H1 (cell line): ENCODE results near the gene SMYD3. TPM values are rescaled to one million over a fixed set of nuclear protein-coding genes. Genes with fewer than 3 reads are reported as not detected.

Experiments used
- CTCF ChIA-PET: fragments of 300-600 bp; sonication (Branson Sonifier 250); formaldehyde crosslinking; loops from one replicate; lab custom pipeline; 2021; ENCODE audit not compliant: partially characterized antibody; lab: Charles Lee
- POLR2A ChIA-PET: fragments of 300-600 bp; sonication (Branson Sonifier 250); formaldehyde crosslinking; loops from one replicate; lab custom pipeline; 2021; ENCODE audit warnings: inconsistent platforms; ENCODE audit not compliant: partially characterized antibody; lab: Charles Lee
- DNase-seq, 2 experiments: peaks; one replicate each; pipeline versions ENCODE4 v3.0.0 to v3.0.0-alpha.2; 2010 to 2022; ENCODE audit warnings: low spot score in 2 of 2, low read depth in 1 of 2, mixed read lengths in 1 of 2
- FAIRE-seq: peaks from 2 replicates; lab custom pipeline; 2011; peaks lifted over from hg19 to GRCh38; lab: Jason Lieb, UNC
- H2AFZ ChIP-seq: 2 replicates; pipeline ENCODE4 v1.8.1; 2012; ENCODE audit warnings: low read length, inconsistent platforms
- H2AK5ac ChIP-seq: 2 replicates; pipeline ENCODE4 v1.6.1; 2013; ENCODE audit warnings: low read depth, low read length
- H2BK120ac ChIP-seq: replicated peaks from 2 replicates; pipeline ENCODE3; 2013; ENCODE audit warnings: low read depth, low read length, inconsistent platforms
- H2BK12ac ChIP-seq: 2 replicates; pipeline ENCODE4 v1.6.1; 2013; ENCODE audit warnings: low read depth, low read length
- H2BK15ac ChIP-seq: 2 replicates; pipeline ENCODE4 v1.6.1; 2013; ENCODE audit warnings: low read length
- H2BK20ac ChIP-seq: 2 replicates; pipeline ENCODE4 v1.6.1; 2013; ENCODE audit warnings: low read length
- H2BK5ac ChIP-seq: 2 replicates; pipeline ENCODE4 v1.6.1; 2013; ENCODE audit warnings: low read depth, low read length
- H3K14ac ChIP-seq: 2 replicates; pipeline ENCODE4 v1.6.1; 2013; ENCODE audit warnings: inconsistent platforms; ENCODE audit not compliant: insufficient read length
- H3K18ac ChIP-seq: 2 replicates; pipeline ENCODE4 v1.6.1; 2013; ENCODE audit warnings: low read length; ENCODE audit errors: extremely low read depth
- H3K23ac ChIP-seq: 2 replicates; pipeline ENCODE4 v1.6.1; 2013; ENCODE audit warnings: inconsistent platforms; ENCODE audit not compliant: insufficient read length
- H3K23me2 ChIP-seq: 2 replicates; pipeline ENCODE4 v1.6.1; 2013; ENCODE audit warnings: low read depth, low read length
- H3K27ac ChIP-seq: 2 replicates; pipeline ENCODE4 v1.6.1; 2011; ENCODE audit warnings: low read depth, low read length, inconsistent platforms
- H3K27me3 ChIP-seq, 4 experiments: replicated peaks in 1 of 4; 1 replicate in 1 of 4; 2 replicates in 3 of 4; pipeline versions ENCODE4 v1.6.1 to v1.8.1; 2011 to 2013; ENCODE audit warnings: low read length in 3 of 4, mild to moderate bottlenecking in 3 of 4, inconsistent platforms in 2 of 4, mixed read lengths in 2 of 4, moderate library complexity in 1 of 4; ENCODE audit not compliant: control insufficient read depth in 3 of 4, insufficient read depth in 3 of 4; ENCODE audit errors: extremely low read depth in 1 of 4
- H3K36me3 ChIP-seq, 4 experiments: 2 replicates each; pipeline versions ENCODE4 v1.6.1 to v1.8.1; 2011 to 2013; ENCODE audit warnings: mild to moderate bottlenecking in 4 of 4, low read length in 3 of 4, moderate library complexity in 2 of 4, control low read depth in 1 of 4, inconsistent platforms in 1 of 4; ENCODE audit not compliant: insufficient read depth in 4 of 4, control insufficient read depth in 2 of 4
- H3K4ac ChIP-seq: replicated peaks from 2 replicates; pipeline ENCODE3; 2013; ENCODE audit warnings: low read length, low read depth, mixed read lengths, inconsistent platforms; ENCODE audit not compliant: insufficient read length
- H3K4me1 ChIP-seq, 4 experiments: replicated peaks in 1 of 4; 1 replicate in 1 of 4; 2 replicates in 3 of 4; pipeline versions ENCODE4 v1.6.1 to v1.8.1; 2011 to 2013; ENCODE audit warnings: low read length in 3 of 4, inconsistent platforms in 2 of 4, mixed read lengths in 1 of 4; ENCODE audit not compliant: insufficient read depth in 4 of 4, control insufficient read depth in 3 of 4
- H3K4me2 ChIP-seq, 2 experiments: 2 replicates each; pipeline versions ENCODE4 v1.6.1 to v1.8.1; 2011 to 2013; ENCODE audit warnings: low read depth in 2 of 2, low read length in 2 of 2, control low read depth in 1 of 2, inconsistent platforms in 1 of 2, mild to moderate bottlenecking in 1 of 2; ENCODE audit not compliant: insufficient read depth in 1 of 2
- H3K4me3 ChIP-seq, 4 experiments: fragments of 200-600, 300-600 bp in 1 of 4; sonication (generic), shearing (Covaris generic), sonication (Bioruptor Twin) in 1 of 4; 2 replicates each; pipeline versions ENCODE4 v1.5.1 to v1.8.1; 2011 to 2016; ENCODE audit warnings: low read length in 4 of 4, low read depth in 3 of 4, control low read depth in 2 of 4, inconsistent platforms in 2 of 4, mild to moderate bottlenecking in 2 of 4, mixed read lengths in 1 of 4, moderate library complexity in 1 of 4; ENCODE audit not compliant: insufficient read depth in 2 of 4; ENCODE audit errors: extremely low read depth in 1 of 4
- H3K56ac ChIP-seq: replicated peaks from 2 replicates; pipeline ENCODE3; 2013; ENCODE audit warnings: low read depth, mild to moderate bottlenecking, mixed read lengths, low read length, inconsistent platforms; ENCODE audit not compliant: insufficient read length
- H3K79me1 ChIP-seq: 2 replicates; pipeline ENCODE4 v1.6.1; 2013; ENCODE audit warnings: low read depth, low read length, control low read depth
- H3K79me2 ChIP-seq, 2 experiments: 2 replicates each; pipeline versions ENCODE4 v1.6.1 to v1.8.1; 2012 to 2013; ENCODE audit warnings: low read length in 2 of 2, mild to moderate bottlenecking in 2 of 2, inconsistent platforms in 1 of 2; ENCODE audit not compliant: insufficient read depth in 2 of 2, control insufficient read depth in 1 of 2
- H3K9ac ChIP-seq, 4 experiments: replicated peaks in 1 of 4; 1 replicate in 1 of 4; 2 replicates in 3 of 4; pipeline versions ENCODE4 v1.6.1 to v1.8.1; 2011 to 2013; ENCODE audit warnings: low read depth in 3 of 4, low read length in 3 of 4, control low read depth in 2 of 4, mild to moderate bottlenecking in 2 of 4, moderate library complexity in 2 of 4, inconsistent platforms in 1 of 4; ENCODE audit errors: extremely low read depth in 1 of 4
- H3K9me3 ChIP-seq, 2 experiments: 2 replicates each; pipeline versions ENCODE4 v1.6.1 to v1.8.1; 2012 to 2013; ENCODE audit warnings: mild to moderate bottlenecking in 2 of 2, moderate library complexity in 2 of 2, control low read depth in 1 of 2, inconsistent platforms in 1 of 2, low read depth in 1 of 2, low read length in 1 of 2, mixed read lengths in 1 of 2; ENCODE audit not compliant: insufficient read depth in 2 of 2
- H4K20me1 ChIP-seq, 2 experiments: replicated peaks in 1 of 2; 2 replicates each; pipeline versions ENCODE3 to v1.8.1; 2011 to 2013; ENCODE audit warnings: inconsistent platforms in 2 of 2, low read length in 2 of 2, mild to moderate bottlenecking in 1 of 2; ENCODE audit not compliant: insufficient read depth in 2 of 2, control insufficient read depth in 1 of 2
- H4K5ac ChIP-seq: 2 replicates; pipeline ENCODE4 v1.6.1; 2013; ENCODE audit warnings: low read length, low read depth, mixed read lengths, inconsistent platforms; ENCODE audit not compliant: insufficient read length
- H4K8ac ChIP-seq: 2 replicates; pipeline ENCODE4 v1.8.0; 2013; ENCODE audit warnings: mild to moderate bottlenecking, moderate library complexity, low read length, inconsistent platforms; ENCODE audit not compliant: insufficient read depth; ENCODE audit errors: extremely low read depth
- H4K91ac ChIP-seq: replicated peaks from 2 replicates; pipeline ENCODE3; 2013; ENCODE audit warnings: low read length, mixed read lengths, inconsistent platforms; ENCODE audit not compliant: insufficient read length
- BRCA1 ChIP-seq: IDR thresholded peaks from 2 replicates; pipeline ENCODE4 v1.6.1; 2012; ENCODE audit warnings: low read depth, low read length, improper control_type of control experiment
- CHD1 ChIP-seq: IDR thresholded peaks from 2 replicates; pipeline ENCODE4 v1.6.1; 2012; ENCODE audit warnings: low read depth, low read length, improper control_type of control experiment
- JUND ChIP-seq: IDR thresholded peaks from 2 replicates; pipeline ENCODE4 v1.6.1; 2011; ENCODE audit warnings: mild to moderate bottlenecking, improper control_type of control experiment, low read length
- KDM1A ChIP-seq: fragments of 200-600, 300-600 bp; sonication (generic); IDR thresholded peaks from 2 replicates; pipeline ENCODE4 v1.7.1; 2016; ENCODE audit warnings: mild to moderate bottlenecking, low read length, borderline replicate concordance
- NRF1 ChIP-seq: IDR thresholded peaks from 2 replicates; pipeline ENCODE4 v1.6.1; 2011; ENCODE audit warnings: mild to moderate bottlenecking, low read depth, low read length, improper control_type of control experiment
- PHF8 ChIP-seq: fragments of 200-600 bp; sonication (generic); conservative IDR thresholded peaks from 2 replicates; pipeline ENCODE4 v1.7.1; 2012; ENCODE audit warnings: low read depth, mild to moderate bottlenecking, inconsistent platforms, low read length, moderate library complexity
- POLR2A ChIP-seq, 2 experiments: IDR thresholded peaks; 1 replicate in 1 of 2; 2 replicates in 1 of 2; pipeline ENCODE4 v1.6.1; 2011; ENCODE audit warnings: low read depth in 2 of 2, low read length in 2 of 2, mild to moderate bottlenecking in 2 of 2; ENCODE audit errors: control extremely low read depth in 1 of 2
- RNF2 ChIP-seq: fragments of 200-900, 300-1000 bp; sonication (generic); IDR thresholded peaks from 2 replicates; pipeline ENCODE4 v1.7.1; 2016; ENCODE audit warnings: borderline replicate concordance, low read depth, mild to moderate bottlenecking, antibody characterized with exemption, low read length; ENCODE audit not compliant: poor library complexity, severe bottlenecking; ENCODE audit errors: missing control alignments
- RXRA ChIP-seq: IDR thresholded peaks from 2 replicates; pipeline ENCODE4 v1.6.1; 2011; ENCODE audit warnings: low read depth, mild to moderate bottlenecking, low read length, moderate library complexity; ENCODE audit not compliant: insufficient read depth
- SIN3A ChIP-seq, 2 experiments: IDR thresholded peaks in 1 of 2; conservative IDR thresholded peaks in 1 of 2; 2 replicates each; pipeline ENCODE4 v1.6.1; 2011 to 2012; ENCODE audit warnings: low read length in 2 of 2, improper control_type of control experiment in 1 of 2, low read depth in 1 of 2, mild to moderate bottlenecking in 1 of 2
- SP4 ChIP-seq: IDR thresholded peaks from 2 replicates; pipeline ENCODE4 v1.6.1; 2012; ENCODE audit warnings: low read length, inconsistent platforms
- TAF7 ChIP-seq: optimal IDR thresholded peaks from 2 replicates; pipeline ENCODE3; 2011; ENCODE audit warnings: low read depth, mild to moderate bottlenecking, inconsistent platforms, low read length, moderate library complexity, borderline replicate concordance
- TBP ChIP-seq: IDR thresholded peaks from 2 replicates; pipeline ENCODE4 v1.6.1; 2011; ENCODE audit warnings: low read depth, low read length, improper control_type of control experiment
- YY1 ChIP-seq: IDR thresholded peaks from 2 replicates; pipeline ENCODE4 v1.6.1; 2011; ENCODE audit warnings: low read depth, mild to moderate bottlenecking, low read length
- WGBS, 2 experiments: shearing (Covaris generic) in 1 of 2; methylation state at CpG; one replicate each; pipeline versions ENCODE4 v1.1.6 to v1.1.7; 2013 to 2015; ENCODE audit warnings: low lambda C conversion rate in 2 of 2, mixed read lengths in 2 of 2, inconsistent platforms in 1 of 2, low coverage in 1 of 2, missing lambda C conversion rate in 1 of 2; ENCODE audit not compliant: insufficient replicate concordance in 2 of 2, insufficient coverage in 1 of 2, insufficient read length in 1 of 2; ENCODE audit errors: extremely low coverage in 1 of 2, missing lambda C conversion rate in 1 of 2; 5-methylcytosine and 5-hydroxymethylcytosine counted together
- polyA plus RNA-seq, 7 experiments: library from polyadenylated mRNA; depleted of rRNA in 3 of 7; stranded (reverse) in 5 of 7; unstranded in 2 of 7; fragments of >200 nt in 5 of 7; fragments of 200-250 nt in 2 of 7; gene quantifications; 1 replicate in 5 of 7; 2 replicates in 1 of 7; 4 replicates in 1 of 7; pipeline versions ENCODE4 v1.2.1 to v1.2.3, GENCODE V29; 2011 to 2013; ENCODE audit warnings: missing spikeins in 2 of 7, mixed read lengths in 2 of 7
- total RNA-seq: library from RNA; stranded (reverse); fragmentation: NEBNext Ultra II Directional; extraction: Animal tissue kit (Norgen Biotek cat#: 25700); gene quantifications from 2 replicates; pipeline ENCODE4 v1.2.1, GENCODE V29; 2021
- TF ChIP-seq, protein P1 (sequence below): IDR thresholded peaks from 2 replicates; pipeline ENCODE4 v1.6.1; 2012; ENCODE audit warnings: inconsistent platforms

SMYD3 gene
- total and polyA plus RNA-seq, 2 of the 8 experiments (the other 6 are each of a cell fraction or from before 2014, with no cell fraction given): 17.3 to 25.4 TPM

GRCh38 chr1:245870698-245871097, 636.4 kb downstream of the SMYD3 start:
- 96% methylated on average over 6 of the region's 6 CpGs; no CpG with 5 or more reads in 1 of the 2 experiments for WGBS, 2 experiments
- Histone ChIP-seq H3K79me1 (no peaks in the 10 kb centered on the region), H2BK5ac (no peak overlapping the region), H4K8ac (no peak overlapping the region), H3K4me1 (no peaks in the 10 kb centered on the region), H3K27ac (no peak overlapping the region), H3K56ac (no peak overlapping the region), H3K23me2 (no peaks in the 10 kb centered on the region), H3K14ac (no peak overlapping the region), H3K79me2 (no peaks in the 10 kb centered on the region), H3K23ac (no peak overlapping the region), H3K18ac (no peak overlapping the region), H3K4ac (no peak overlapping the region), H3K4me2 (no peak overlapping the region), H4K20me1 (no peaks in the 10 kb centered on the region), H3K9ac (no peak overlapping the region), H2BK12ac (no peak overlapping the region), H3K36me3 (no peaks in the 10 kb centered on the region), H3K27me3 (no peaks in the 10 kb centered on the region), H2BK20ac (no peak overlapping the region), H2BK15ac (no peak overlapping the region), H3K9me3 (no peaks in the 10 kb centered on the region), H2BK120ac (no peak overlapping the region), H2AK5ac (no peak overlapping the region), H3K4me3 (no peak overlapping the region), H2AFZ (no peak overlapping the region), H4K91ac (no peak overlapping the region), H4K5ac (no peak overlapping the region)
- DNase-seq (no peak), FAIRE-seq (no peak)
- ChIA-PET POLR2A (no interaction called here), CTCF (interaction anchor here (1.2 kb wide), 1 partner anchor 26 kb away, joined by 3 read pairs; no protein-coding TSS in a partner anchor)
- TF ChIP-seq TBP (no peak), RNF2 (no peak), KDM1A (no peak), TAF7 (no peak), POLR2A (IDR thresholded peaks at IDR 0.05; ENCODE audit: control extremely low read depth in 1 of 2, low read depth in 2 of 2, low read length in 2 of 2) (no peak), JUND (no peak), SP4 (no peak), SIN3A (conservative IDR thresholded peaks at IDR 0.05 in 1 of 2, IDR thresholded peaks at IDR 0.05 in 1 of 2; ENCODE audit: low read depth in 1 of 2, low read length in 2 of 2) (no peak), PHF8 (no peak), BRCA1 (no peak), NRF1 (no peak), RXRA (no peak), CHD1 (no peak), YY1 (no peak)
- TF ChIP-seq, protein P1, sequence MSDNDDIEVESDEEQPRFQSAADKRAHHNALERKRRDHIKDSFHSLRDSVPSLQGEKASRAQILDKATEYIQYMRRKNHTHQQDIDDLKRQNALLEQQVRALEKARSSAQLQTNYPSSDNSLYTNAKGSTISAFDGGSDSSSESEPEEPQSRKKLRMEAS: no peak
